NB4 (cell line): ENCODE data around the gene RGS12.

Experiments
- DNase-seq: peaks from one replicate; pipeline ENCODE4 v3.0.0; 2010; ENCODE audit warnings: low read depth
- H3K4me3 ChIP-seq: one replicate; pipeline ENCODE4 v1.5.1; 2011; ENCODE audit warnings: mild to moderate bottlenecking, low read depth, low read length, moderate library complexity
- CTCF ChIP-seq: IDR thresholded peaks from one replicate; pipeline ENCODE4 v1.5.1; 2012; ENCODE audit warnings: low read depth, low read length
- MAX ChIP-seq: IDR thresholded peaks from 2 replicates; pipeline ENCODE4 v1.6.1; 2011; ENCODE audit warnings: low read depth, low read length
- MYC ChIP-seq: IDR thresholded peaks from 2 replicates; pipeline ENCODE4 v1.6.1; 2011; ENCODE audit warnings: low read depth, low read length
- POLR2A ChIP-seq: IDR thresholded peaks from 2 replicates; pipeline ENCODE4 v1.6.1; 2011; ENCODE audit warnings: mild to moderate bottlenecking; ENCODE audit not compliant: insufficient read length; ENCODE audit errors: extremely low read depth

Gene RGS12

DNA sequence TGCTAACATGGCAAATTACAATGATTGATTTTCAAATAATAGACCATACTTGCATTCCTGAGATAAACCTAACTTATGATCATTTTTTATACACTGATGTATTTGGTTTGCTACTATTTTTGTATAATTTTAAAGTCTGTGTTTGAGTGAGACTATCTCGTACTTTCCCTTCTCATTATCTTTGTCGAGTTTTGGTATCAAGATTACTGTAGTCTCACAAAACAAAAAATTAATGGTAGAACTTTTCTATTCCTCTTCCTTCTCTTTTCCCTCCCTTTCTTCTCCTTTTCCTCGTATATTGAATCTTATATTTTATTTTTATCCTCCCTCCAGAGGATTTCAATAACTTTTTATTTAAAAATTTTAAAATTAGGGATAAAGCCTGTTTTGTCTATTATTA lies 41.5 kb downstream of the RGS12 start:
- no peak overlapping the region for H3K4me3 ChIP-seq
- TF ChIP-seq MAX (no peak), CTCF (no peak), MYC (no peak), POLR2A (no peak)
- no peak for DNase-seq

DNA sequence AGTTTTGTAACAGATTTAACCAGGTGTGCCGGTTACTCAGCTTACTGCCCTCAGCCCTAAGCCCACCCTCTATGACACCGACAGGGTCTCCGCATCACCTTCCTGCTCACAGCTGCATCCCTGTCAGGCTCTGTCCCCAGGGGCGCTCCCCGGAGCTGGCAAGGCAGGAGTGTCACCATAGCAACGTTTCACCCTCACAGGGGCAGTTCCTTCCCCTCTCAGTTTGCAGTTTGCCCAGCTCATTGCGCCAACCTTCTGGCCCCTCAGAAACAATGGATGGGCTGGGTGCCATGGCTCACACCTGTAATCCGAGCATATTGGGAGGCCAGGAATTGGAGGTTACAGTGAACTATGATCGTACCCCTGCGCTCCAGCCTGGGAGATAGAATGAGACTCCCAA lies 42.6 kb downstream of the RGS12 start:
- H3K4me3 ChIP-seq = no peak overlapping the region
- TF ChIP-seq CTCF (no peak), MYC (no peak), MAX (no peak), POLR2A (no peak)
- no peak for DNase-seq

GRCh38 chr4:3335982-3336381 lies 43.2 kb downstream of the RGS12 start:
- DNase-seq = no peak
- TF ChIP-seq CTCF (no peak), POLR2A (no peak), MAX (no peak), MYC (no peak)
- no peak overlapping the region for H3K4me3 ChIP-seq

GRCh38 chr4:3336382-3337356 lies 43.8 kb downstream of the RGS12 start:
- H3K4me3 ChIP-seq = no peak overlapping the region
- TF ChIP-seq MYC (no peak), CTCF (no peak), POLR2A (no peak), MAX (no peak)
- no peak for DNase-seq

DNA sequence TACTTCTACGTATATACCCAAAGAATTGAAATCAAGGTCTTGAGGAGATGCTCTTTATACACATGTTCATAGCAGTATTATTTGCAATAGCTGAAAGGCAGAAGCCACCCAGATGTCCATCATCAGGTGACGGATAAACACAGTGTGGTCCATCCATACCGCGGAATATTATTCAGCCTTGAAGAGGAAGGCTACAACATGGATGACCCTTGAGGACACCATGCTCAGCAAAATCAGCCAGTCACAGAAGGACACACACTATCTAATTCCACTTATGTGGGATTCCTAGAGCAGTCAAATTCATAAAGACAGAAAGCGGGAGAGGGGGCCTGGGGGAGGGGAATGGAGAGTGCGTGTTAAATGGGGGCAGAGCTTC lies 44.5 kb downstream of the RGS12 start:
- TF ChIP-seq MYC (no peak), POLR2A (no peak), CTCF (no peak), MAX (no peak)
- no peak for DNase-seq
- no peak overlapping the region for H3K4me3 ChIP-seq
